GM15510 (cell line): Measurements from ENCODE around the gene HARS1.
A peak's percentile ranks its signal among the peaks of the same experiment; 100 is the strongest.

Source experiments
- POLR2A ChIP-seq: IDR thresholded peaks from 3 replicates; pipeline ENCODE4 v1.6.1; 2011; ENCODE audit warnings: borderline replicate concordance; ENCODE audit not compliant: insufficient read length; ENCODE audit errors: extremely low read depth

Gene HARS1

DNA sequence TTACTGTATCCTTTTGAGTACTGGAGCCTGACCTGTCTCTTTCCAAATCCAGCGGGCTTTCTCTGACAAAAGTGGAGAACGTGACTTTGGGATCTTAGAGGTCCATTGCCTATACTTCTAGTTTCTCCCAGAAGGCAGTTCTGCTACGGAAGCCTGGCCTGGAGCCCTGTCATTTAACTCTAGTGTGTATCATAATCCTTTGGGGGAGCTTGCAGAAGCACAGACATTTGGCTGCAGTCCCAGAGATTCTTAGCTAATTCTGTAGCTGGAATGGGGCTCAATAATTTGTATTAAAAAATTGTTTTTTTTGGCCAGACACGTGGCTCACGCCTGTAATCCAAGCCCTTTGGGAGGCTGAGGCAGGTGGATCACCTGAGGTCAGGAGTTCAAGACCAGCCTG is 3.1 kb upstream of the HARS1 start:
- no peak for TF ChIP-seq POLR2A

DNA sequence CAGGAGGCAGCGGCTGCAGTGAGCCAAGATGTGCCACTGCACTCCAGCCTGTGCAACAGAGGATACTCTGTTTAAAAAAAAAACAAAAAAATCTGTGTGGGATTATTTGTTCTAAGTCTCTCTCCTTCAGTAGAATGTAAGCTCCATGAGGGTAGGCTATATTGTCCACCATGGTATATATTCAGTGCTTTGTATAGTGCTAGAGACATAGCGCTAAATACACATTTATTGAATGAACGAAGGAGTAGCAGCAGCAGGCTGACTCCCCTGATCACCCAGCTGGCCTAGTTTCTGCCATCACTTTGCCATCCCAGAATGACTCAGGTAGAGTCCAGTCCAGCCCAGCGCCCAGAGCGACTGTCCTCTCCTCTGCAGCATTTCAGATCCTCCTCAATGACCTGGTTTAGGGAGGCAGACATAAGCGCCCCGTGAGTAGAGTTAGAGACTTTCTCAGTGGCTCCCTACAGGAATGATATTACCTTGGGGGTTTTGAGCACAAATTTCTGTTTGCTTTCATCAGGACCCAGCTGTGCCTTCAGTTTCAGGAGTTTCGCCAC is 716 bp downstream of the HARS1 start:
- TF ChIP-seq POLR2A: no peak

DNA sequence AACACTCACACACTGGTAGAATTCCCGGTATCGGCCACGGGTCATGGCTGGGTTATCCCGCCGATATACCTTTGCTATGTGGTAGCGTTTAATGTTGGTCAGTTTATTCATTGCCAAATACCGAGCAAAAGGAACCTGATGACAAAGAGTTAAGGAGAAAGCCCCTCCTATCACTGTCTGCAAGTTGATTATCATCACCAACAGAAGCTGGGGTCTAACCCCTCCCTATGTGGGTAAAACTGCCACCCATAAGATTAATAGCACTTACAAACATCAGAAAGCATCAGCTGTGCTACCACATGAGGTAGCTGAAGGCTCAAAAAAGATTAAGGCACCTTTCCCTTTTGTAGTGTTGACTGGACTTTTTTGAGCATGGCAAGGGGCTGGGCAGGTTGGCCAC is 12.2 kb downstream of the HARS1 start:
- no peak for TF ChIP-seq POLR2A

DNA sequence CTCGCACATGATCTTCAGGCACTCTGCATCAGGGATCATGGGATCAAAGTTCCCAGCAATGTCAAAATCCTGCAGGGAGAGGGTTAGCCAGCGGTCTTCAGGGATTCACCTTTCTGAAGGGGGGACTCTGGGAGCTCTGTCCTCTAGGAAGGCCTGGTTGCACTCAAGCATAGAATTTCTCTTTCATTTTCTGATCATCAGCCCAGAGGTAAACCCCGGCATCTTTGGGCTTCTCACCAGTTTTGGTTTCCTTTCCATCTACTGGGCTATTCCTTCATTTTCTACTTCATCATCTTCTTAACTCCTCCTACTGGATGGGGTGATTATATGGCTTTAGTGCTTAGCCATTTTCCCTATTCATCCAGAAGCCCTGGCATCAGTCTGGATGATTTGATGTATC is 13.2 kb downstream of the HARS1 start:
- no peak for TF ChIP-seq POLR2A

DNA sequence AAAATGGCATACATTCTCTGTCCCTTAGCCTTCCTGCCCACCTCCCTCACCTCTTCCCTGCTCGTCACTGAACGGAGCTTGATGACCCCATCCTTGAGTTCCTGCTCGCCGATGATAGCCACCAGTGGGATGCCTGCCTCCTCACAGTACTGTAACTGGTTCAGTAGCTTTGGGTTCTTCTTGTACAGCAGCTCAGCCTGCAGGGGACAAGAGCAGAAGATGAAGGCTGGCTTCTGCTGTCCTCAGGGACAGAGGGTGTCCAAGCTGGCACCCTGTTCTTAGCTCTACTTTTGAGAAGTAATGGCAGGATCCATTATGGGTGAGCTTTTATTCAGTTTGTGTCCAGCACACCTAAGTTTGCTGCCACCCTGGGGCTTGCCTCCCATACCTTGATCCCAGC is 16.5 kb downstream of the HARS1 start:
- TF ChIP-seq POLR2A: no peak

DNA sequence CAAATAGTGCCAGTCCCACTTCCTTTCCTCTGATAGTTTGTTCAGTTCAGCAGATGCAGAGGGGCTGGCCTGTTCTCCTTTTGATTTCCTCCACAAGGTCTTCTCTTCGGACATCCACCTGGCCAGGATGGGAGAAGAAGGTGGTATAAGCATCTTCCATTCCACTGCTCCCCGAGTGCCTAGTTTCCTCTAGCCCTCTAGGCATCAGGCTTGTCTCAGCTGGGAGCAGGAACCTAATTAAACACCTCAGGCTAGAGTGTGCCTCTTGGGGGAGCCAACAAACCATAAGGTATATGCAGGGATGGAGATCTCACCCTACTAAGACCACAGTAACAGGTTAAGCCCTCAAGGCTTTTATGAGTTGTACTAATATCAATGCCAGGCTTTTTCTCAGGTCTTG is 17.0 kb downstream of the HARS1 start:
- TF ChIP-seq POLR2A: no peak

DNA sequence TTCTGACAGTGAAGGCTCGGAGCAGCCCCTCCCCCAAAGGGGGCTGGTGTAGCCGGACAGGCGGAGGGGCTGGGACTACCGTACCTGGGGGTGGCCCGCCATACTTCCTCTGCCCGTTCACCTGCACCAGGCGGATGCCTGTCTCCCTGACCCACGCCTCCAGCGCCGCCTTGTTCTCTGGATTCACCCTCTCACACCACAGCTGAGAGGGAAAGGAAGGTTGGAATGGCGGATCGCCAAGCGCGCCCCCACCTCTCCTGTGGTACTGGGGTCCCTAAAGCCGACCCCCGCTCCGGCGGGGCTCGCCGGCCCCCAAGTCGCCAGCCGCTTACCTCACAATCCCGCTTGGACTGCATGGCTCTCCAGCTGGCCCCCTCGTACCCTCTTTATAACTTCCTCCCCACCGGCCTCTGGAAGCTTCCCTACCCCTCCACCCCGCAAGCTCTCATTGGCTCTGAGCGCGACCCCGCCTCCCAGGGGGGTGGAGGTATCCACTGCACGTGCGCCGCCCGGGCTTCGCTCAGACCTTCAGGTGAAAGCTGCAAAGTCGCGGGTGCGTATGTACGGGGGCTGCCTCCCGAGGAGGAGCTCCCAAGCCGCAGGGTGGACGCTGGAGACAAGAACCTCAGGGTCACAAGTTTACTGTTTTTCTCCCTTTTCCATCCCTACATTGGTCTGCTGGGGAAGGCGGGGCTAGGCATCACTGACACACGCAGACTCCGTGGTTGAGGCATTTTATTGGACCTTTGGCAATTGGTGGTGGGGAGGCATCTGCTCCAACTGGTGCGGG is 17.8 kb downstream of the HARS1 start, which contains the start of gene DND1:
TSS of gene DND1 (minus strand) at position 390 of the 790 bp plus-strand sequence. CDS start at position 356, 34 bp downstream.
- no peak for TF ChIP-seq POLR2A

DNA sequence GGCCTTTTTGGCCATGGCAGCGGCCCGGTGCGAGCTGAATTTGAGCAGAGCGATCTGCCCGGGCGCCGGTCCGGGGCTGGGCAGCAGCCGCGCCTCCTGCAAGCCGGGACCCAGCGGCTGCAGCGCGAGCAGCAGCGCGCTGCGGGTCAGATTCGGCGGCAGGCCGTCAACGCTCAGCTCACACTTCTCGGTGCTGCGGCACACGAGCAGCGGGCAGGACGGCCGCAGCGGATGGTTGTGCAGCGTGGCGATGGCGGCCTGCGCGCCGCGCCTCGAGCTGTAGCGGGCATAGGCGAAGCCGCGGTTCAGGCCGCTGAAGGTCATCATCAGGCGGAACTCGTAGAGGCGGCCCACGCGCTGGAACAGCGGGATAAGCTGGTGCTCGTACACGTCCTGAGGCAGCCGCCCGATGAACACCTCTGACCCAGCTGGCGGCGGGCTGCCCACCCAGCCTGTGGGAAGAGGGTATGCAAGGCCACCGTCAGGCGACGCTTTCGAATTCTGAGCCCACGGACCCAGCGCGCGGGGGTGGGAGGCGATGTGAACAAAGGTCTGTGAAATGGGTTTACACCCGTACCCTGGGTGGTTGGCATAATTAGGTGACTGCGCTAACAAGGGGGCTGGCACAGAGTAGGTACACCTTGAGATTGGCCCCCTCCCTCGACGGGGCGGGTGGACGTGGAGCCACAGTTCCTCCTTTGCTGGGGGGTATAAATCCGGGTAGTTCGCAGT is 18.5 kb downstream of the HARS1 start:
- no peak for TF ChIP-seq POLR2A

DNA sequence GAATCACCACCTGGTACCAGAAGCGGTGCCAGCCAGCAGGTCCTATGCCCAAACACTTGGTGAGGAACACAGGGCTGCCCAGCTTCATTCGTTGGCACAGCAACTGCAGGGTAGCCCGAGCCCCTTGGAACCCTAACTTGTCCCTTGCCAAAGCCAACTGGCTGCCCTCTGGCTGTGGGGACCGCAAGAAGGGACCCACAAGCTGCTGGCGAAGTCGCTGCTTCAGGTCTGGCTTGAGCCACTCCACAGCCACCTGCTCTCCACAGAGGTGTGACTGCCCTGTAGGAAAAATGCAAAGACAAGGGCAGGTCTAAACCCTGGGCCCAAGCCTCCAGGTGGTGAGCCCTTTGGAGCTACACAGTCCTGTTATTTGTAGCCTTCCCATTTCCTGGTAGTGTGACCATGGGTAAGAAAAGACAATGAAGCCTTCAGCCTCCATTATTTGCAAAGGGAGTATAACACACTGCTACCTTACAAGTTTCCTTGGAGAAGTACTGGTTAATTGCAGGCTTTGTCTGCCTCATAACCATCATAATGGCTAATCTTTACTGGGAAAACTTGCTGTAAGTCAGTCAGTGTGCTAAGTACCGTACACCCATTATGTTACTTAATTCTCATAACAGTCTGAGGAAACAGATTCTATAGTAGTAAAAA is 19.6 kb downstream of the HARS1 start:
- TF ChIP-seq POLR2A: no peak

DNA sequence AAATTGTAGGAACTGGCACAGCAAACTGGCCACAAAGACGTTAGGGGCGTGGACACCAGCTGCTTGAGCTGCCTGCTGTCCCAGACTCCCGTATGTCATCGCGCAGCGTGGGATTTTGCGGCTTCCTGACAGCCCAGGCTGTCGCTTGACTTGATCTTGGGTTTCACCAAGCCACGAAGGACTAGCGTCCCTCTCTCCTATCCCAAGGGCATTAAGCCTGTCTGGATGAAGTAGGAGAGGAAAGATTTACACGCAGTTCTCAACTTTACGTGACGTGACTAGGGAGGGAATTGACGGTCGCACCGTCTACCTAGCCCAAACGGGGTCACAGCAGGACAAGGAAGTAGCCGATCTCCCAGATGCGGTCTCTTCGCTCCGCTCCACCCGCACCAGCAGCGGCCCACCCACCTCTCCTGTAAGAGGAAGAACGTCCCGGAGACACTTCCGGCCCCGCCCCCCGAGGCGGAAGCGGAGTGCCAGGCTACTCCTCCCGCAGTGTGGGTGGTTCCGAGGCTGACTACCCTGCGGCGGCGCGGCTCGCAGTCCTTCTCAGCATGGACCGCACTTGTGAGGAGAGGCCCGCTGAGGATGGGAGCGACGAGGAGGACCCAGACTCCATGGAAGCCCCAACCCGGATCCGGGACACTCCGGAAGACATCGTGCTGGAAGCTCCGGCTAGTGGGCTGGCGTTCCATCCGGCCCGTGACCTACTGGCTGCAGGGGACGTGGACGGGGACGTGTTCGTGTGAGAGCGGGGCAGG is 26.6 kb downstream of the HARS1 start, which contains the start of gene WDR55:
TSS of gene WDR55 (plus strand) at position 546 of the 761 bp plus-strand sequence. CDS start at position 555, 9 bp downstream.
- peak; percentile 96 for TF ChIP-seq POLR2A

DNA sequence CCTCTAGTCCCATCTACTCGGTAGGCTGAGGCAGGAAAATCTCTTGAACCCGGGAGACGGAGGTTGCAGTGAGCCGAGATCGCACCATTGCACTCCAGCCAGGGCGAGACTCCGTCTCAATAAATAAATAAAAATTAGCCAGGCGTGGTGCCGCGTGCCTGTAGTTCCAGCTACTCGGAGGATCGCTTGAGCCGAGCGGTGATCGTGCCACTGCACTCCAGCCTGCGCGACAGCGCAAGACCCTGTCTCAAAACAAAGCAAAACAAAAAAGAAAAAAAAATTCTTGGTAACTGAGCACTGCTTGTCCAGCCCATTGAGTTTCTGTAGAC is 27.2 kb downstream of the HARS1 start:
- no peak for TF ChIP-seq POLR2A

DNA sequence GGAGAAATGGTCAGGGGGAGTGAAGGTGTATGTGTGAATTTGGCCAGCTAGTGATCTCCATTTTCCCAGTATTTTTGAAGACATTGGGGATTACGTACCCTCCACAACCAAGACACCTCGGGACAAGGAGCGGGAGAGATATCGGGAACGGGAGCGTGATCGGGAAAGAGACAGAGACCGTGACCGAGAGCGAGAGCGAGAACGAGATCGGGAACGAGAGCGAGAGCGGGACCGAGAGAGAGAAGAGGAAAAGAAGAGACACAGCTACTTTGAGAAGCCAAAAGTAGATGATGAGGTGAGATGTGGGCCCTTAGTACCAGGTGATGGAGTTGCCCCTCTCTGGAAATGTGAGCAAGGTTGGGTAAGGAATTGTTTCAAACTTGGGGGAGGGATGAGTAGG is 32.3 kb downstream of the HARS1 start:
- no peak for TF ChIP-seq POLR2A

DNA sequence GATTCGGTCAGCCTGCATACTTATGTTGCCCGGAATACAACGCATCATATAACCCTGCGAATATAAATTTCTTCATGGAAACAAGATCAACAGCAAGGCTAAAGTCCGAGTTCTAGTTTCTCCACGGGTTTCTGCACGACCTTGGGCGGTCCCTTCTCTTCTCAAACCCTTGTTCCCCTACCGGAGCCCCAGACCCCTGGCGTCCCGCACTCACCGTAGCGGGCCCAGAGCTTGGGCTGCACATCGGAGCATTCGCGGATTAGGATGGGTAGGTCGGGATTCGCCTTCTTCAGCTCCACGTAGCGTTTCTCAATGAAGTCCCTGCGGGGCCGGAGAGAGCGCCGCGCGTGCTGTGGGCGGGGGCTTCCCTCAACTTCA is 44.1 kb downstream of the HARS1 start:
- TF ChIP-seq POLR2A: no peak

DNA sequence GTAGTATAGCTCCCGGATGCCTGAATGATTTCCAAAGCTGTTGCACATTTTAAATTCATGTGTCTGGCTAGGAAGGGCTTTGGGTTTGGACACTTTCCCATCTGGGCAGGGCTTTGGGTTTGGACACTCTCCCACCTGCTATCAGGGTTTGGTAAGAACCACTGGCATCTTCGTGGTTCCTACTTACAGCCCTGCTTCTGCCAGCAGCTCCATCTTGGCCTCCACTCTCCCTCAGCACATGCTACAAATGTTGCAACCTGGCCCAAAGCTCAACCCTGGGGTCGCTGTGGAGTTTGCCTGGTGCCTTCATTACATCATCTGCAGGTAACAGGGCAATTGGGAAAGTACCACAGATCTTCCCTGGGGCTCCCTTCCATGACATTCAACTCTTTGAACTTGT is 48.5 kb downstream of the HARS1 start:
- no peak for TF ChIP-seq POLR2A
